Naive thymus-derived CD4-positive, alpha-beta T cell (primary cell): ENCODE data around the gene SLIT1. TPM values are rescaled to one million over a fixed set of nuclear protein-coding genes. Genes with fewer than 3 reads are reported as not detected.

ENCODE experiments used
- ATAC-seq: fragments of 150-1000 bp; cut with Tn5 transposase; 2 replicates; pipeline ENCODE4 v1.10.0; 2021; ENCODE audit warnings: mild to moderate bottlenecking, moderate library complexity
- CTCF ChIA-PET: fragments of 350-600 bp; sonication (Branson Sonifier 250); formaldehyde crosslinking; loops from one replicate; lab custom pipeline; 2021; ENCODE audit warnings: antibody characterized with exemption; lab: Charles Lee
- POLR2A ChIA-PET: fragments of 350-600 bp; sonication (Branson Sonifier 250); formaldehyde crosslinking; loops from one replicate; lab custom pipeline; 2021; ENCODE audit warnings: antibody characterized with exemption, inconsistent platforms; lab: Charles Lee
- DNase-seq, 9 donors: peaks; one replicate each; pipeline versions ENCODE4 v3.0.0 to v3.0.0-alpha.2; 2020 to 2022; ENCODE audit warnings: mixed read lengths in 1 of 9
- H3K27ac ChIP-seq: one replicate; pipeline ENCODE4 v1.7.0; 2013; ENCODE audit warnings: mild to moderate bottlenecking, low read depth, low read length, moderate library complexity
- H3K27me3 ChIP-seq, 2 donors: one replicate each; pipeline ENCODE4 v1.7.0; 2013; ENCODE audit warnings: low read length in 2 of 2, mild to moderate bottlenecking in 2 of 2, moderate library complexity in 2 of 2; ENCODE audit not compliant: control insufficient read depth in 2 of 2, insufficient read depth in 2 of 2
- H3K36me3 ChIP-seq, 3 experiments: 1 replicate in 2 of 3; 2 replicates in 1 of 3; pipeline ENCODE4 v1.7.0; 2013; ENCODE audit warnings: low read length in 3 of 3, mild to moderate bottlenecking in 3 of 3, moderate library complexity in 1 of 3; ENCODE audit not compliant: insufficient read depth in 3 of 3, control insufficient read depth in 2 of 3
- H3K4me1 ChIP-seq, 2 donors: one replicate each; pipeline ENCODE4 v1.7.0; 2013; ENCODE audit warnings: low read length in 2 of 2, mild to moderate bottlenecking in 2 of 2, moderate library complexity in 1 of 2; ENCODE audit not compliant: control insufficient read depth in 2 of 2, insufficient read depth in 2 of 2
- H3K4me3 ChIP-seq: 2 replicates; pipeline ENCODE4 v1.7.0; 2013; ENCODE audit warnings: mild to moderate bottlenecking, low read length
- H3K9me3 ChIP-seq, 3 experiments: 1 replicate in 2 of 3; 2 replicates in 1 of 3; pipeline ENCODE4 v1.7.0; 2013; ENCODE audit warnings: low read length in 3 of 3; ENCODE audit not compliant: control insufficient read depth in 2 of 3
- H3K27ac Mint-ChIP-seq, 9 donors: one replicate each; pipeline ENCODE4 v1.8.0; 2020 to 2022; ENCODE audit warnings: mixed read lengths in 9 of 9, mild to moderate bottlenecking in 8 of 9, moderate library complexity in 5 of 9, inconsistent platforms in 2 of 9
- H3K27me3 Mint-ChIP-seq, 5 donors: one replicate each; pipeline ENCODE4 v1.8.0; 2021 to 2022; ENCODE audit warnings: mixed read lengths in 5 of 5, mild to moderate bottlenecking in 1 of 5
- H3K36me3 Mint-ChIP-seq, 5 donors: one replicate each; pipeline ENCODE4 v1.8.0; 2020 to 2022; ENCODE audit warnings: mixed read lengths in 5 of 5, mild to moderate bottlenecking in 3 of 5, inconsistent platforms in 1 of 5
- H3K4me1 Mint-ChIP-seq, 7 donors: one replicate each; pipeline ENCODE4 v1.8.0; 2020 to 2022; ENCODE audit warnings: mixed read lengths in 7 of 7, mild to moderate bottlenecking in 3 of 7, inconsistent platforms in 1 of 7
- H3K4me3 Mint-ChIP-seq, 10 donors: one replicate each; pipeline ENCODE4 v1.8.0; 2020 to 2022; ENCODE audit warnings: mild to moderate bottlenecking in 10 of 10, mixed read lengths in 10 of 10, moderate library complexity in 6 of 10, inconsistent platforms in 2 of 10
- H3K9me3 Mint-ChIP-seq, 11 donors: one replicate each; pipeline ENCODE4 v1.8.0; 2020 to 2022; ENCODE audit warnings: mixed read lengths in 11 of 11, mild to moderate bottlenecking in 4 of 11, inconsistent platforms in 1 of 11, moderate library complexity in 1 of 11
- intact Hi-C, 2 donors: fragments of 100-400 bp; cut with micrococcal nuclease; formaldehyde crosslinking; loops; one replicate each; pipeline ENCODE4 v1.15.1; 2023
- polyA plus RNA-seq, 2 donors: library from polyadenylated mRNA; unstranded; fragments of 300-500 nt; fragmentation: Illumina TruSeq; gene quantifications; one replicate each; pipeline ENCODE4 v1.2.3, GENCODE V29; 2021
- total RNA-seq, 6 experiments: library from RNA in 5 of 6; stranded (reverse) in 5 of 6; gene quantifications; 1 replicate in 5 of 6; 2 replicates in 1 of 6; pipeline ENCODE4 v1.2.3 and lab custom pipeline; 2021 to 2026

SLIT1 gene
- total and polyA plus RNA-seq, 7 experiments from 2014 or later, result 0.19 to 0.88 (median 0.44) TPM; not detected in 2

- ATAC-seq (no peak), DNase-seq (no peak)
- no peak overlapping the region for H3K27ac ChIP-seq
- H3K4me1 Mint-ChIP-seq, result no peaks in the 10 kb centered on the region
- no peaks in the 10 kb centered on the region for H3K4me1 ChIP-seq
- no peaks in the 10 kb centered on the region for H3K27me3 ChIP-seq
- no peaks in the 10 kb centered on the region for H3K36me3 ChIP-seq
- no peak overlapping the region for H3K27ac Mint-ChIP-seq
- no peaks in the 10 kb centered on the region for H3K9me3 ChIP-seq
- no peak overlapping the region for H3K4me3 Mint-ChIP-seq
- no peaks in the 10 kb centered on the region for H3K36me3 Mint-ChIP-seq
- H3K9me3 Mint-ChIP-seq, result peaks cover 0 to 1% (median 0%) of the 10 kb centered on the region in 11 donors
- peaks cover 7 to 19% (median 8%) of the 10 kb centered on the region in 5 donors for H3K27me3 Mint-ChIP-seq
- CTCF ChIA-PET, result no interaction called here
- POLR2A ChIA-PET, result no interaction called here
- intact Hi-C loops, result loop anchor here in 1 of 2 donors (2.0 kb wide), 1 partner anchor 44 kb away; no protein-coding TSS in a partner anchor
- no peak overlapping the region for H3K4me3 ChIP-seq
Measured at GRCh38 chr10:97116462-97117162, 69.1 kb downstream of the SLIT1 start.

GRCh38 chr10:97115846-97116245 is 69.9 kb downstream of the SLIT1 start:
- intact Hi-C loops, result loop anchor here in 1 of 2 donors (2.0 kb wide), 1 partner anchor 43 kb away; no protein-coding TSS in a partner anchor
- no peak for ATAC-seq
- peaks cover 0 to 14% (median 6%) of the 10 kb centered on the region in 5 donors for H3K27me3 Mint-ChIP-seq
- Histone ChIP-seq H3K9me3 (no peaks in the 10 kb centered on the region), H3K36me3 (no peaks in the 10 kb centered on the region), H3K4me1 (no peaks in the 10 kb centered on the region), H3K27me3 (no peaks in the 10 kb centered on the region), H3K4me3 (no peak overlapping the region), H3K27ac (no peak overlapping the region)
- H3K9me3 Mint-ChIP-seq, result peaks cover 0 to 1% (median 0%) of the 10 kb centered on the region in 11 donors
- ChIA-PET POLR2A (no interaction called here), CTCF (no interaction called here)
- H3K4me1 Mint-ChIP-seq, result no peaks in the 10 kb centered on the region
- H3K36me3 Mint-ChIP-seq, result no peaks in the 10 kb centered on the region
- DNase-seq, result no peak
- no peak overlapping the region for H3K27ac Mint-ChIP-seq
- no peak overlapping the region for H3K4me3 Mint-ChIP-seq

- Mint-ChIP-seq H3K27me3 (peaks cover 4 to 15% (median 13%) of the 10 kb centered on the region in 5 donors), H3K27ac (no peak overlapping the region), H3K36me3 (no peaks in the 10 kb centered on the region), H3K4me3 (no peak overlapping the region), H3K4me1 (peaks cover 0 to 2% (median 0%) of the 10 kb centered on the region in 7 donors), H3K9me3 (peaks cover 0 to 1% (median 0%) of the 10 kb centered on the region in 11 donors)
- H3K36me3 ChIP-seq, result no peaks in the 10 kb centered on the region
- no peak for ATAC-seq
- H3K27me3 ChIP-seq, result no peaks in the 10 kb centered on the region
- ChIA-PET POLR2A (no interaction called here), CTCF (no interaction called here)
- no peak overlapping the region for H3K27ac ChIP-seq
- H3K4me3 ChIP-seq, result no peak overlapping the region
- intact Hi-C loops, result no loop called here
- H3K9me3 ChIP-seq, result no peaks in the 10 kb centered on the region
- H3K4me1 ChIP-seq, result peaks cover 0 to 4% of the 10 kb centered on the region in 2 donors
- DNase-seq, result no peak
Measured at GRCh38 chr10:97111615-97112014, 74.1 kb downstream of the SLIT1 start.

GRCh38 chr10:97109547-97109946 is 76.2 kb downstream of the SLIT1 start:
- Mint-ChIP-seq H3K9me3 (peaks cover 0 to 1% (median 0%) of the 10 kb centered on the region in 11 donors), H3K36me3 (no peaks in the 10 kb centered on the region), H3K4me3 (no peak overlapping the region), H3K4me1 (peaks cover 0 to 2% (median 0%) of the 10 kb centered on the region in 7 donors), H3K27ac (no peak overlapping the region), H3K27me3 (peaks cover 4 to 14% (median 12%) of the 10 kb centered on the region in 5 donors)
- H3K4me3 ChIP-seq, result no peak overlapping the region
- no peak for ATAC-seq
- CTCF ChIA-PET, result no interaction called here
- POLR2A ChIA-PET, result no interaction called here
- no peaks in the 10 kb centered on the region for H3K27me3 ChIP-seq
- H3K36me3 ChIP-seq, result no peaks in the 10 kb centered on the region
- DNase-seq, result no peak
- peaks cover 0 to 4% of the 10 kb centered on the region in 2 donors for H3K4me1 ChIP-seq
- no peaks in the 10 kb centered on the region for H3K9me3 ChIP-seq
- H3K27ac ChIP-seq, result no peak overlapping the region
- intact Hi-C loops, result no loop called here

GRCh38 chr10:97107551-97107950 is 78.2 kb downstream of the SLIT1 start:
- peaks cover 4 to 15% (median 12%) of the 10 kb centered on the region in 5 donors for H3K27me3 Mint-ChIP-seq
- no peak for ATAC-seq
- no peak overlapping the region for H3K4me3 Mint-ChIP-seq
- intact Hi-C loops, result no loop called here
- H3K4me1 Mint-ChIP-seq, result peaks cover 0 to 4% (median 0%) of the 10 kb centered on the region in 7 donors
- ChIA-PET CTCF (no interaction called here), POLR2A (no interaction called here)
- Histone ChIP-seq H3K9me3 (no peaks in the 10 kb centered on the region), H3K36me3 (no peaks in the 10 kb centered on the region), H3K27me3 (no peaks in the 10 kb centered on the region), H3K4me1 (peaks cover 0 to 4% of the 10 kb centered on the region in 2 donors), H3K4me3 (no peak overlapping the region), H3K27ac (no peak overlapping the region)
- peaks cover 0 to 1% (median 0%) of the 10 kb centered on the region in 11 donors for H3K9me3 Mint-ChIP-seq
- H3K27ac Mint-ChIP-seq, result no peak overlapping the region
- no peaks in the 10 kb centered on the region for H3K36me3 Mint-ChIP-seq
- no peak for DNase-seq

GRCh38 chr10:97106207-97106606 is 79.6 kb downstream of the SLIT1 start:
- no peaks in the 10 kb centered on the region for H3K36me3 Mint-ChIP-seq
- Histone ChIP-seq H3K4me1 (peaks cover 0 to 4% of the 10 kb centered on the region in 2 donors), H3K27ac (no peak overlapping the region), H3K36me3 (no peaks in the 10 kb centered on the region), H3K4me3 (no peak overlapping the region), H3K9me3 (no peaks in the 10 kb centered on the region), H3K27me3 (no peaks in the 10 kb centered on the region)
- no peak overlapping the region for H3K4me3 Mint-ChIP-seq
- no peak overlapping the region for H3K27ac Mint-ChIP-seq
- DNase-seq (no peak), ATAC-seq (no peak)
- peaks cover 4 to 12% (median 7%) of the 10 kb centered on the region in 5 donors for H3K27me3 Mint-ChIP-seq
- ChIA-PET CTCF (no interaction called here), POLR2A (no interaction called here)
- H3K4me1 Mint-ChIP-seq, result peaks cover 0 to 4% (median 0%) of the 10 kb centered on the region in 7 donors
- intact Hi-C loops, result no loop called here
- H3K9me3 Mint-ChIP-seq, result no peaks in the 10 kb centered on the region

- Histone ChIP-seq H3K36me3 (no peaks in the 10 kb centered on the region), H3K4me3 (no peak overlapping the region), H3K9me3 (no peaks in the 10 kb centered on the region), H3K27me3 (no peaks in the 10 kb centered on the region), H3K4me1 (peaks cover 0 to 4% of the 10 kb centered on the region in 2 donors), H3K27ac (no peak overlapping the region)
- Mint-ChIP-seq H3K27me3 (peaks cover 2 to 12% (median 7%) of the 10 kb centered on the region in 5 donors), H3K9me3 (no peaks in the 10 kb centered on the region), H3K4me1 (peaks cover 0 to 6% (median 0%) of the 10 kb centered on the region in 7 donors), H3K36me3 (no peaks in the 10 kb centered on the region), H3K4me3 (no peak overlapping the region), H3K27ac (no peak overlapping the region)
- ATAC-seq (no peak), DNase-seq (no peak)
- intact Hi-C loops, result no loop called here
- ChIA-PET CTCF (no interaction called here), POLR2A (no interaction called here)
Measured at GRCh38 chr10:97105303-97105702, 80.5 kb downstream of the SLIT1 start.
